T-helper 2 cell treated with Interferon-gamma antibody and Interleukin-4, amounts not matched to agents 100 ng/mL and 5 ng/mL, for 36 hours (primary cell): ENCODE results near the gene RAB17. TPM values are rescaled to one million over a fixed set of nuclear protein-coding genes. Genes with fewer than 3 reads are reported as not detected.
"Not testable (repeated sequence)": the region's sequence is repeated elsewhere in the genome, so short reads cannot be mapped to it uniquely, and the experiment has no call there.

Experiments
- intact Hi-C: fragments of 100-400 bp; cut with micrococcal nuclease; formaldehyde crosslinking; loops from one replicate; pipeline ENCODE4 v1.15.1; 2023
- total RNA-seq: library from RNA; stranded (reverse); gene quantifications from 2 replicates; pipeline ENCODE4 v1.2.3, GENCODE V29; 2022

Gene RAB17
- total RNA-seq, 1 donor from 2014 or later: not detected

GRCh38 chr2:237625216-237625705 lies 34.7 kb upstream of the RAB17 start:
- intact Hi-C loops: no loop called here

- intact Hi-C loops: no loop called here
These were observed 34.0 kb upstream of the RAB17 start for GRCh38 chr2:237624565-237624964.

GRCh38 chr2:237623428-237624403 lies 33.2 kb upstream of the RAB17 start:
- intact Hi-C loops: no loop called here

- intact Hi-C loops: no loop called here
These were observed 27.9 kb upstream of the RAB17 start for GRCh38 chr2:237618449-237618848.

- intact Hi-C loops: no loop called here
These were observed 27.1 kb upstream of the RAB17 start for GRCh38 chr2:237617587-237617982.

GRCh38 chr2:237616734-237617586 lies 26.4 kb upstream of the RAB17 start:
- intact Hi-C loops: no loop called here

- intact Hi-C loops: no loop called here
These were observed 25.8 kb upstream of the RAB17 start for GRCh38 chr2:237616373-237616733.

- intact Hi-C loops: no loop called here
These were observed 25.2 kb upstream of the RAB17 start for GRCh38 chr2:237615631-237616249.

- intact Hi-C loops: no loop called here
These were observed 23.7 kb upstream of the RAB17 start for GRCh38 chr2:237614151-237614720.

- intact Hi-C loops: no loop called here
These were observed 23.1 kb upstream of the RAB17 start for GRCh38 chr2:237613679-237614078.

GRCh38 chr2:237612527-237613357 lies 22.2 kb upstream of the RAB17 start:
- intact Hi-C loops: no loop called here

- intact Hi-C loops: not testable (repeated sequence)
These were observed 16.0 kb upstream of the RAB17 start for GRCh38 chr2:237606522-237606921.

- intact Hi-C loops: loop anchor here (5.0 kb wide), 1 partner anchor 137 kb away; no protein-coding TSS in a partner anchor
These were observed 14.4 kb upstream of the RAB17 start for GRCh38 chr2:237604960-237605359.

GRCh38 chr2:237604391-237604790 lies 13.9 kb upstream of the RAB17 start:
- intact Hi-C loops: loop anchor here (5.0 kb wide), 1 partner anchor 138 kb away; no protein-coding TSS in a partner anchor

GRCh38 chr2:237603718-237604362 lies 13.3 kb upstream of the RAB17 start:
- intact Hi-C loops: loop anchor here (5.0 kb wide), 1 partner anchor 138 kb away; no protein-coding TSS in a partner anchor

- intact Hi-C loops: loop anchor here (5.0 kb wide), 1 partner anchor 139 kb away; no protein-coding TSS in a partner anchor
These were observed 12.6 kb upstream of the RAB17 start for GRCh38 chr2:237603049-237603717.

- intact Hi-C loops: loop anchor here (5.0 kb wide), 1 partner anchor 140 kb away; no protein-coding TSS in a partner anchor
These were observed 11.9 kb upstream of the RAB17 start for GRCh38 chr2:237602409-237602808.

GRCh38 chr2:237601453-237602116 lies 11.1 kb upstream of the RAB17 start:
- intact Hi-C loops: loop anchor here (5.0 kb wide), 1 partner anchor 141 kb away; no protein-coding TSS in a partner anchor
